ENCODE measurements around the gene RUSC1.

RUSC1 gene

DNA sequence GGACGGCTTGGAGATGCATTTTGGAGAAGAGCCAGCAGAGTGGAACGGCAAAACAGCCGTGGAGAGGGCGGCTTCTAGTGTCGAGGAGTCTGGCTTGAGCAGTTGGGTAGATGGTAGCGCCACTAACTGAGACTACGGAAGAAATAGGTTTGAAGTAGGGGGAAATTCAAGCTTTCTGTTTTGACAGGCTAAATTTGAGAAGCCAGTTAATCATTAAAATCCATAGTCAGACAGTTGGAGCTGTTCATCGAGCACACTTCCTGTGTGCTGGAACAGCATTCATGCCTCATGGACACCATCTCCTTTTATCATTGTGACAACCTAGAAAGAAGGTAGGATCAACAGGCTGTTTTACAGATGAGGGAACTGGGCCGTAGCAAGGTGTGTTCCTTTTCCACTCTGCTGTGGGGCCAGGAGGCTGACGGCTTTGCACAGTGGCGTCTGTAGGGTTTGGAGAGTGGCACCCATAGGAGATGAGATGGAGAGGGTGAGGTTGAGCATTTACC, 16.1 kb upstream of the RUSC1 start:
- H3K4me3 ChIP-seq (ENCODE audit: low read depth, low read length) = no peak overlapping the region
- H3K9me3 ChIP-seq (ENCODE audit: control insufficient read depth, insufficient read depth, low read depth, low read length) = no peaks in the 10 kb centered on the region
- no peaks in the 10 kb centered on the region for H3K36me3 ChIP-seq (ENCODE audit: control insufficient read depth in 2 of 2, insufficient read depth in 1 of 2, low read length in 2 of 2)
- POLR2A ChIA-PET = interaction anchor here (1.2 kb wide), 1 partner anchor 12 kb away, joined by 3 read pairs; no protein-coding TSS in a partner anchor
- CTCF ChIA-PET = interaction anchor here (0.6 to 1.3 kb wide), 3 partner anchors 12 to 61 kb away, joined by 3 to 8 read pairs (median 7); no protein-coding TSS in a partner anchor
- TF ChIP-seq, protein P1, sequence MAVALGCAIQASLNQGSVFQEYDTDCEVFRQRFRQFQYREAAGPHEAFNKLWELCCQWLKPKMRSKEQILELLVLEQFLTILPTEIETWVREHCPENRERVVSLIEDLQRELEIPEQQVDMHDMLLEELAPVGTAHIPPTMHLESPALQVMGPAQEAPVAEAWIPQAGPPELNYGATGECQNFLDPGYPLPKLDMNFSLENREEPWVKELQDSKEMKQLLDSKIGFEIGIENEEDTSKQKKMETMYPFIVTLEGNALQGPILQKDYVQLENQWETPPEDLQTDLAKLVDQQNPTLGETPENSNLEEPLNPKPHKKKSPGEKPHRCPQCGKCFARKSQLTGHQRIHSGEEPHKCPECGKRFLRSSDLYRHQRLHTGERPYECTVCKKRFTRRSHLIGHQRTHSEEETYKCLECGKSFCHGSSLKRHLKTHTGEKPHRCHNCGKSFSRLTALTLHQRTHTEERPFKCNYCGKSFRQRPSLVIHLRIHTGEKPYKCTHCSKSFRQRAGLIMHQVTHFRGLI (tag by site-specific recombination; IDR thresholded peaks at IDR 0.05) = no peak
- TF ChIP-seq, protein P2, sequence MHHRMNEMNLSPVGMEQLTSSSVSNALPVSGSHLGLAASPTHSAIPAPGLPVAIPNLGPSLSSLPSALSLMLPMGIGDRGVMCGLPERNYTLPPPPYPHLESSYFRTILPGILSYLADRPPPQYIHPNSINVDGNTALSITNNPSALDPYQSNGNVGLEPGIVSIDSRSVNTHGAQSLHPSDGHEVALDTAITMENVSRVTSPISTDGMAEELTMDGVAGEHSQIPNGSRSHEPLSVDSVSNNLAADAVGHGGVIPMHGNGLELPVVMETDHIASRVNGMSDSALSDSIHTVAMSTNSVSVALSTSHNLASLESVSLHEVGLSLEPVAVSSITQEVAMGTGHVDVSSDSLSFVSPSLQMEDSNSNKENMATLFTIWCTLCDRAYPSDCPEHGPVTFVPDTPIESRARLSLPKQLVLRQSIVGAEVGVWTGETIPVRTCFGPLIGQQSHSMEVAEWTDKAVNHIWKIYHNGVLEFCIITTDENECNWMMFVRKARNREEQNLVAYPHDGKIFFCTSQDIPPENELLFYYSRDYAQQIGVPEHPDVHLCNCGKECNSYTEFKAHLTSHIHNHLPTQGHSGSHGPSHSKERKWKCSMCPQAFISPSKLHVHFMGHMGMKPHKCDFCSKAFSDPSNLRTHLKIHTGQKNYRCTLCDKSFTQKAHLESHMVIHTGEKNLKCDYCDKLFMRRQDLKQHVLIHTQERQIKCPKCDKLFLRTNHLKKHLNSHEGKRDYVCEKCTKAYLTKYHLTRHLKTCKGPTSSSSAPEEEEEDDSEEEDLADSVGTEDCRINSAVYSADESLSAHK (tag by site-specific recombination; IDR thresholded peaks at IDR 0.05) = no peak
- peak; percentile 41; the same call in 1 of the 2 replicates for TF ChIP-seq SCRT2 (tag by site-specific recombination; IDR thresholded peaks at IDR 0.05)
- no peaks in the 10 kb centered on the region for H3K4me1 ChIP-seq (ENCODE audit: control insufficient read depth, insufficient read depth, low read length)
- no peak overlapping the region for H3K27ac ChIP-seq (ENCODE audit: extremely low read depth, low read depth, low read length)

DNA sequence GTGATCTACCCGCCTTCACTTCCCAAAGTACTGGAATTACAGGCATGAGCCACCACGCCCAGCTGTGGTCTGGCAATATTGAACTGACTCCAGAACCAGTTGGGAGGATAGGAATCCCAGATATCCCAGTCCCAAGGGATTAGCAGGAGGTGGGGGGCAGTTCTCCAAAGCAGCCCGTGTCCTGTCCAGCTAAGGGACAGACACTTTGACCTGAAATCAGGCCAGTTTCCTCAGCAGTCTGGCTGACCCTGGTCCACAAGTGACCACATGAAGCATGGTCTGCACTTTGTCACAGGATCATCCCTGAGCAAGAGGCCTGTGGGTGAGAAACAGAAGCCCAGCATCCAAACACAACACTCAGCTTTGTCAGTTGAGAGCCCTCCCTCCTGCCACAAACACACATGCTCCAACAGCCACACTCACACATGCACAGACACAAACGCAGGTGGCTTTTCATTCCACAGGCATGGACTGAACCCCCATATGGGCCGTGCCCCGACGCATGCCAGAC, 14.8 kb upstream of the RUSC1 start:
- no peak overlapping the region for H3K4me3 ChIP-seq (ENCODE audit: low read depth, low read length)
- TF ChIP-seq, protein P3, sequence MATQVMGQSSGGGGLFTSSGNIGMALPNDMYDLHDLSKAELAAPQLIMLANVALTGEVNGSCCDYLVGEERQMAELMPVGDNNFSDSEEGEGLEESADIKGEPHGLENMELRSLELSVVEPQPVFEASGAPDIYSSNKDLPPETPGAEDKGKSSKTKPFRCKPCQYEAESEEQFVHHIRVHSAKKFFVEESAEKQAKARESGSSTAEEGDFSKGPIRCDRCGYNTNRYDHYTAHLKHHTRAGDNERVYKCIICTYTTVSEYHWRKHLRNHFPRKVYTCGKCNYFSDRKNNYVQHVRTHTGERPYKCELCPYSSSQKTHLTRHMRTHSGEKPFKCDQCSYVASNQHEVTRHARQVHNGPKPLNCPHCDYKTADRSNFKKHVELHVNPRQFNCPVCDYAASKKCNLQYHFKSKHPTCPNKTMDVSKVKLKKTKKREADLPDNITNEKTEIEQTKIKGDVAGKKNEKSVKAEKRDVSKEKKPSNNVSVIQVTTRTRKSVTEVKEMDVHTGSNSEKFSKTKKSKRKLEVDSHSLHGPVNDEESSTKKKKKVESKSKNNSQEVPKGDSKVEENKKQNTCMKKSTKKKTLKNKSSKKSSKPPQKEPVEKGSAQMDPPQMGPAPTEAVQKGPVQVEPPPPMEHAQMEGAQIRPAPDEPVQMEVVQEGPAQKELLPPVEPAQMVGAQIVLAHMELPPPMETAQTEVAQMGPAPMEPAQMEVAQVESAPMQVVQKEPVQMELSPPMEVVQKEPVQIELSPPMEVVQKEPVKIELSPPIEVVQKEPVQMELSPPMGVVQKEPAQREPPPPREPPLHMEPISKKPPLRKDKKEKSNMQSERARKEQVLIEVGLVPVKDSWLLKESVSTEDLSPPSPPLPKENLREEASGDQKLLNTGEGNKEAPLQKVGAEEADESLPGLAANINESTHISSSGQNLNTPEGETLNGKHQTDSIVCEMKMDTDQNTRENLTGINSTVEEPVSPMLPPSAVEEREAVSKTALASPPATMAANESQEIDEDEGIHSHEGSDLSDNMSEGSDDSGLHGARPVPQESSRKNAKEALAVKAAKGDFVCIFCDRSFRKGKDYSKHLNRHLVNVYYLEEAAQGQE (tag by site-specific recombination; IDR thresholded peaks at IDR 0.05) = no peak
- peak; percentile 14; the same call in 1 of the 2 replicates for TF ChIP-seq ZNF600 (tag by site-specific recombination; IDR thresholded peaks at IDR 0.05)
- ChIA-PET CTCF (interaction anchor here (0.6 to 1.3 kb wide), 4 partner anchors 29 to 99 kb away, joined by 3 to 8 read pairs (median 3); no protein-coding TSS in a partner anchor), POLR2A (interaction anchor here (0.7 kb wide), 1 partner anchor 52 kb away, joined by 3 read pairs; no protein-coding TSS in a partner anchor)
- H3K36me3 ChIP-seq (ENCODE audit: control insufficient read depth in 2 of 2, insufficient read depth in 1 of 2, low read length in 2 of 2) = peaks cover 9 to 11% of the 10 kb centered on the region in 2 experiments; a peak in 2 of 3 replicates
- peaks cover 5% of the 10 kb centered on the region; the same call in 1 of the 2 replicates for H3K4me1 ChIP-seq (ENCODE audit: control insufficient read depth, insufficient read depth, low read length)
- no peak overlapping the region for H3K27ac ChIP-seq (ENCODE audit: extremely low read depth, low read depth, low read length)
- no peaks in the 10 kb centered on the region for H3K9me3 ChIP-seq (ENCODE audit: control insufficient read depth, insufficient read depth, low read depth, low read length)

DNA sequence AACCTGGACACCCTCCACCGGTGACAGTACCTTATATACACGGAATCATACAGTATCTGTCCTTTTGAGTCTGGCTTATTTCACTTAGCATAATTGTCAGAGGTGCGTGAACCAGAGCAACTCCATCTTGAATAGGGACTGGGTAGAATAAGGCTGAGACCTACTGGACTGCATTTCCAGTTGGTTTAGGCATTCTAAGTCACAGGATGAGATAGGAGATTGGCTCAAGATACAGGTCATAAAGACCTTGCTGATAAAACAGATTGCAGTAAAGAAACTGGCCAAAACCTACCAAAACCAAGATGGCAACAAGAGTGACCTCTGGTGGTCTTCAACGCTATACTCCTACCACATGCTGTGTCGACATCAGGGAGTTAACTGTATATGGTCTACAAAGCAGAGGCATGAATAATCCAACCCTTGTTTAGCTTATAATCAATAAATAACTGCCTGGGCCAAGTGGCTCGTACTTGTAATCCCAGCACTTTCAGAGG, 13.4 kb upstream of the RUSC1 start:
- TF ChIP-seq, protein P4, sequence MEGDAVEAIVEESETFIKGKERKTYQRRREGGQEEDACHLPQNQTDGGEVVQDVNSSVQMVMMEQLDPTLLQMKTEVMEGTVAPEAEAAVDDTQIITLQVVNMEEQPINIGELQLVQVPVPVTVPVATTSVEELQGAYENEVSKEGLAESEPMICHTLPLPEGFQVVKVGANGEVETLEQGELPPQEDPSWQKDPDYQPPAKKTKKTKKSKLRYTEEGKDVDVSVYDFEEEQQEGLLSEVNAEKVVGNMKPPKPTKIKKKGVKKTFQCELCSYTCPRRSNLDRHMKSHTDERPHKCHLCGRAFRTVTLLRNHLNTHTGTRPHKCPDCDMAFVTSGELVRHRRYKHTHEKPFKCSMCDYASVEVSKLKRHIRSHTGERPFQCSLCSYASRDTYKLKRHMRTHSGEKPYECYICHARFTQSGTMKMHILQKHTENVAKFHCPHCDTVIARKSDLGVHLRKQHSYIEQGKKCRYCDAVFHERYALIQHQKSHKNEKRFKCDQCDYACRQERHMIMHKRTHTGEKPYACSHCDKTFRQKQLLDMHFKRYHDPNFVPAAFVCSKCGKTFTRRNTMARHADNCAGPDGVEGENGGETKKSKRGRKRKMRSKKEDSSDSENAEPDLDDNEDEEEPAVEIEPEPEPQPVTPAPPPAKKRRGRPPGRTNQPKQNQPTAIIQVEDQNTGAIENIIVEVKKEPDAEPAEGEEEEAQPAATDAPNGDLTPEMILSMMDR (tag by site-specific recombination; IDR thresholded peaks at IDR 0.05) = peak; percentile 59
- TF ChIP-seq SETDB1 (IDR thresholded peaks at IDR 0.05; ENCODE audit: insufficient read length, low read length) = no peak
- Histone ChIP-seq H3K4me3 (ENCODE audit: low read depth, low read length) (no peak overlapping the region), H3K27ac (ENCODE audit: extremely low read depth, low read depth, low read length) (peak overlapping the region; percentile 88; the same call in 1 of the 2 replicates), H3K36me3 (ENCODE audit: control insufficient read depth in 2 of 2, insufficient read depth in 1 of 2, low read length in 2 of 2) (peaks cover 17 to 23% of the 10 kb centered on the region in 2 experiments; a peak in 2 of 3 replicates), H3K9me3 (ENCODE audit: control insufficient read depth, insufficient read depth, low read depth, low read length) (no peaks in the 10 kb centered on the region), H3K4me1 (ENCODE audit: control insufficient read depth, insufficient read depth, low read length) (peaks cover 5% of the 10 kb centered on the region; the same call in 1 of the 2 replicates)
- POLR2A ChIA-PET = interaction anchor here (1.4 to 2.3 kb wide), 2 partner anchors 34 to 57 kb away, joined by 4 to 18 read pairs; partner anchors contain the start of gene CLK2
- CTCF ChIA-PET = interaction anchor here (0.6 to 2.5 kb wide), 12 partner anchors 9 to 285 kb away, joined by 3 to 35 read pairs (median 4); no protein-coding TSS in a partner anchor
